ENCODE results near the gene SLIT3. TPM values are rescaled to one million over a fixed set of nuclear protein-coding genes. Genes with fewer than 3 reads are reported as not detected.

Gene SLIT3
- total RNA-seq, 3 donors from 2014 or later, result 30.7 to 103 (median 54.1) TPM

GRCh38 chr5:168992687-168993086, 308.3 kb downstream of the SLIT3 start:
- H3K27me3 ChIP-seq, result no peaks in the 10 kb centered on the region
- peak overlapping the region in 1 of 2 donors; percentile 32 for H3K27ac ChIP-seq
- no peaks in the 10 kb centered on the region for H3K9me3 ChIP-seq
- peak overlapping the region in 2 of 3 donors; percentile 23 to 50 for H3K4me3 ChIP-seq
- intact Hi-C loops (cut with DNase I; ENCODE audit: low total_unique reads), result loop anchor here (10.0 kb wide), 1 partner anchor 202 kb away; no protein-coding TSS in a partner anchor
- H3K4me1 ChIP-seq, result no peaks in the 10 kb centered on the region
- H3K36me3 ChIP-seq, result no peaks in the 10 kb centered on the region
- DNase-seq (ENCODE audit: low spot score in 2 of 2), result peak in 1 of 2 donors; percentile 38
- no peak for TF ChIP-seq POLR2A (IDR thresholded peaks at IDR 0.05)
- peak in 2 of 3 donors; percentile 11 to 34 for TF ChIP-seq CTCF (IDR thresholded peaks at IDR 0.05)

GRCh38 chr5:168992016-168992415, 308.9 kb downstream of the SLIT3 start:
- Histone ChIP-seq H3K36me3 (no peaks in the 10 kb centered on the region), H3K27ac (peak overlapping the region in 1 of 2 donors; percentile 32), H3K4me3 (no peak overlapping the region), H3K27me3 (no peaks in the 10 kb centered on the region), H3K9me3 (no peaks in the 10 kb centered on the region), H3K4me1 (no peaks in the 10 kb centered on the region)
- intact Hi-C loops (cut with DNase I; ENCODE audit: low total_unique reads), result loop anchor here (10.0 kb wide), 1 partner anchor 203 kb away; no protein-coding TSS in a partner anchor
- TF ChIP-seq POLR2A (IDR thresholded peaks at IDR 0.05) (no peak), POLR2AphosphoS5 (IDR thresholded peaks at IDR 0.05) (no peak), CTCF (IDR thresholded peaks at IDR 0.05) (no peak)
- no peak for DNase-seq (ENCODE audit: low spot score in 2 of 2)

- DNase-seq (ENCODE audit: low spot score in 2 of 2), result no peak
- no peaks in the 10 kb centered on the region for H3K27me3 ChIP-seq
- H3K4me1 ChIP-seq, result no peaks in the 10 kb centered on the region
- H3K27ac ChIP-seq, result peak overlapping the region in 1 of 2 donors; percentile 32
- H3K9me3 ChIP-seq, result no peaks in the 10 kb centered on the region
- H3K4me3 ChIP-seq, result no peak overlapping the region
- intact Hi-C loops (cut with DNase I; ENCODE audit: low total_unique reads), result loop anchor here (10.0 kb wide), 1 partner anchor 203 kb away; no protein-coding TSS in a partner anchor
- TF ChIP-seq POLR2AphosphoS5 (IDR thresholded peaks at IDR 0.05) (no peak), CTCF (IDR thresholded peaks at IDR 0.05) (no peak), POLR2A (IDR thresholded peaks at IDR 0.05) (no peak)
- H3K36me3 ChIP-seq, result no peaks in the 10 kb centered on the region
Measured at GRCh38 chr5:168991311-168991710, 309.6 kb downstream of the SLIT3 start.

- H3K4me3 ChIP-seq, result no peak overlapping the region
- H3K9me3 ChIP-seq, result no peaks in the 10 kb centered on the region
- H3K36me3 ChIP-seq, result no peaks in the 10 kb centered on the region
- intact Hi-C loops (cut with DNase I; ENCODE audit: low total_unique reads), result loop anchor here (10.0 kb wide), 1 partner anchor 204 kb away; no protein-coding TSS in a partner anchor
- TF ChIP-seq CTCF (IDR thresholded peaks at IDR 0.05) (no peak), POLR2A (IDR thresholded peaks at IDR 0.05) (no peak), POLR2AphosphoS5 (IDR thresholded peaks at IDR 0.05) (no peak)
- DNase-seq (ENCODE audit: low spot score in 2 of 2), result no peak
- H3K27ac ChIP-seq, result no peak overlapping the region
- H3K27me3 ChIP-seq, result no peaks in the 10 kb centered on the region
- no peaks in the 10 kb centered on the region for H3K4me1 ChIP-seq
Measured at GRCh38 chr5:168990679-168991078, 310.3 kb downstream of the SLIT3 start.

- no peak for TF ChIP-seq CTCF (IDR thresholded peaks at IDR 0.05)
- TF ChIP-seq POLR2AphosphoS5 (IDR thresholded peaks at IDR 0.05), result no peak
- no peak for TF ChIP-seq POLR2A (IDR thresholded peaks at IDR 0.05)
- Histone ChIP-seq H3K4me3 (no peak overlapping the region), H3K27me3 (no peaks in the 10 kb centered on the region), H3K27ac (no peak overlapping the region), H3K4me1 (no peaks in the 10 kb centered on the region), H3K36me3 (no peaks in the 10 kb centered on the region), H3K9me3 (no peaks in the 10 kb centered on the region)
- DNase-seq (ENCODE audit: low spot score in 2 of 2), result no peak
- intact Hi-C loops (cut with DNase I; ENCODE audit: low total_unique reads), result loop anchor here (10.0 kb wide), 1 partner anchor 205 kb away; no protein-coding TSS in a partner anchor
Measured at GRCh38 chr5:168989731-168990505, 311.0 kb downstream of the SLIT3 start.

Measured in breast epithelium (tissue), 4 donors.